Measurements from ENCODE around the gene CTRL.

Gene CTRL

DNA sequence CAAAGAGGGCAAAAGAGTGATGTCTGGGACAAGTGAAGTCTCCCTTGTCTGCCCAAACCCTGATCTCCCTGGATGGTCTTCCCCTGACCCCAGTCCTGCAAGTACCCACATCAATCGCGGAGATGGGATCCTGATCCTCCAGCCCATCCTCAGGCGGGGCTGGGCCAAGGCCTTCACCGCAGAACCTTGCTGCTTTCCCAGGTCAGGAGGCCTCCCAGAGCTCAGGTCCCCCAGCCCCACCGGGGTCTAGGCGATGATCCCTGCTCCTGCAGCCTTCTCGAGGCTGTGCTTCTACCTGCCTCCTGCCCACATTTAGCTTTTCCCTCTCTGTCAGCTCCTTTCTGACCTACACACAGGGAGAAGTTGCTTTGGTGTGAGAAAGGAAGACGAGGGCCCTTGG, 30.5 kb upstream of the CTRL start:
- DNase-seq, result no peak

DNA sequence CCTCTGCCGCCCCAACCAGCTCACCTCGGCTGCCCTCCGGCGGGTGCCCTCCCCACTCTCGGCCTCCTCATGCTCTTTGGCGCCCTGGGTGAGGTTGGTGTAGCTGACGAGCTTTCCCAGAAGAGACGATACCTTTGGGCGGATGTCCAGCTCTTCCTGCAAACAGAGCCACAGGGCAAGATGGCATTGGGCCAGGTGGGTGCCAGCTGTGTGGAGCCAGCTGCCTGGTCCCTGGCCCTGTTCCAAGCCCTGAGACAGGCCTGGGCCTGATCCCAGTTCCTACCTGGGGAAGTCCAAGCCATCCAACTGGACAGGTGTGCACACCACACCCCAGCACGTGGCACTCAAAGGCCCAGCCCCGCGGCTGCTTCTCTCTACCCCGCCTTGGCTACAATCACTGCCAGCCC, 29.9 kb upstream of the CTRL start:
- DNase-seq, result no peak

DNA sequence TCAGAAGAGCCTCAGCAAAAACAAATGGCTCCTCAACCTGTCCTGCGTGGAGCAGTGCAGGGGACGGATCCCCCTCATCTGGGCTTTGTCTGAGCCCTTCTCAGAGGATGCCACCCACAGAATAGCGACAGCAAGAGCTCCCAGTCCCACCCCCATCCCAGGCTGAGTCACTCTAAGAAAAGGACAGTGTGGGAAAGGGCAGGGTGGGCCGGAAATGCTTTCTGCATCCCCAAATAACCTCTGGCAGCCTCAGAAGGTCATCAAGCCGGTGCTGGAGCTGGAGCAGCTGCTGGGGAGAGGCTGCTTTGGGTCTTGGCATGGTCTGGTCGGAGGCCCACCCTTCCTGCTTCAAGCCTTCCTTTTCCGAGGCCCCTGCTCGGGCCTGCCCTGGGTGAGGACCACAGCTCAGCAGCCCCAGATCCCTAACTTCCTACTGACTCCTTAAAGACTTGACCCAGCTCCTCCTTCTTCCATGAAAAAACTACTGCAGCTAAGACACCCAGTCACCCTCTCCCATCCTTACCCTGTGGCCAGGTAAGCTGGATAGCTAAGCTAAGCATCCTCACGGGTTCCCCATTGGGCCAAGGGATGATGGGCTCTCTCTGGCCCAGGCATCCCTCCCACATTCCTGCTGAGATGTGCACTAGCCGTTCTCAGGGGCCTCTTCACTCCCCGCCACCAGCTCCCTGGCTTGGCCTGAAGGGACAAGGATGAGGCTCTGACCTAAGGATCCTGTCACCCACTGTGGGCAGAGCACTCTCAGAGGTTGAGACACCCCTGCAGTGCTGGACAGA, 28.1 kb upstream of the CTRL start:
- DNase-seq, result no peak

DNA sequence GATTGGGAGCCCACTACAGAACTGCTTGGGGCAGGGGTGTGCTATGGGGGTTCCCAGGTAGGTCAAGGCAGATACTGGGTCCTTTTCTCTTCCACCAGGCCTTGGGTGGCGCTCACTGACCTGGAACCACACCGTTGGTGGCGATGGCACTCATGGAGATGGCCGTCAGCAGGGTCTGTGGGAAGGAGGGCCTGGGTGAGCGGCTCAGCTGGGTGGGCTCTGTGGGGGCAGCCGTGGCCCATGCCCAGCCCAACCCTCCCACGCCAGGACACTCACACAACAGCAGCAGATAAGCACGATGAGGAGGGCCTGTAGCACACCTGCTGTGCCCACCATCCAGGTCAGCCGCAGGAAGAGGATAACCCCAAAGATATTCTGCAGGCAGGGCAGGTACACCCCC, 26.0 kb upstream of the CTRL start:
- no peak for DNase-seq

DNA sequence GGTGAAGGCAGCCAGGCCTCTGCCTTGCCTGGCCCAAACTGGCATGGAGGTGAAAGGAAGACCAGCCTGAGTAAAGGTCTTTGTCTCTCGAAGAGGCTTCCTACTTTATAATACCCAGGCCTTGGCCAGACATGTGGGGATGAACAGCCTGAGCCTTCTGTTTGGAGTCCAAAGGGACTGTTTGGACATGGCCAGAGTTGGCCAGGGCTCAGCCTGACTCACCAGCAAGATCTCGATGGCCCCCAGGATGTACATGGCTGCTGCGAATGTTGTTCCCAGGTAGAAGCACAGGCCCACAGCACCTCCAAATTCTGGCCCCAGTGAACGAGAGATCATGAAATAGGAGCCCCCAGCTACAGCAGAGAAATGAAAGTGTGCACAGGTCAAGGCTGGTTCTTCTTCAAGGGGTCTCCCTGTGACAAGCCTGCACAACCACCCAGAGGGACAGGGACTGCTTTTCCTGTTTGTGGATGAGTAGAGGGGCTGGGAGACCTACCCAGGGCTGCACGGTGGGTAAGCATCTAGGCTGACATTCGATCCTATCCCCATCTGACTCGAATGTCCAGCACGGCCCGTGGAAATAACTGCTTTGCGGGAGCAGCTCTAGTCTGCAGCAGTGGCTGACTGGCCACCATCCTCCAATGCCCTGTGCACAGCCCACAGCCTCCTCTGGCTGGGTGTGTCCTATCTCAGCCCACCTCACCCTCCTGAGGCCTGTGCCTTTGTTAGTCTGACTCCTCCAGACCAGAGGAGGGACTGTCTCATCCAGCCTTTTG, 22.9 kb upstream of the CTRL start:
- DNase-seq, result no peak

DNA sequence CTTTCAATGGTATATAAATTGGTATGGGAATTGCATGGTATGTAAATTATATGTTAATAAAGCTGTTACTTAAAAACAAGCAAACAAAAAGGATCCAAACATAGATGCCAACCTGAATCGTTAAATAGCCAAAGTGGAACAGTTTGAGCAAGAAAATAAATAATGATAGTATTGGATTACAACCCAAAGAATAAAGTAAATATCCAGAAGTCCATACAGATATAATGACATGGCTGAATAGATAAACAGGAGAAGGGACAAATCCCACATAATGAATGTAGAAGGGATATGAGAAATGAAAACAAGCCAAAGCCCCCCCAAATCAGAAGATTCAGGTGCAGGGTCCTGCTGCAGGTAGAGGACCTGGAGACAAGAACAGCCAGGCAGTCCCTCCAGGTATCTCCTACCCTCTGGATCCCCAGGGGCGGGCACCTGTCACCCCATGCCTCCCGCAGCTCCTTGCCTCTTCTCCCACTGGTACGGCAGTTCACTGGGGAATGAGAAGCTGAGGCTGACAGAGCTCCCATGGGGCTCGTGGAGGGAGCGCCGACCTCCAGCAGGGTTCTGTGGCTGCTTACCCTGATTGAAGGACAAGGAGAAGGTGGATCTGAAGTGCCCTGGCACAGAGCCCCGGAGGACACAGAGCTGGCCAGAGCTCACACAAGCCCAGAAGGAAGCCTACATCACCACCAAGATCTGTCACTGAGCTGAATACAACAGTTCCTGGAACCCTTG, 22.1 kb upstream of the CTRL start:
- DNase-seq, result no peak

DNA sequence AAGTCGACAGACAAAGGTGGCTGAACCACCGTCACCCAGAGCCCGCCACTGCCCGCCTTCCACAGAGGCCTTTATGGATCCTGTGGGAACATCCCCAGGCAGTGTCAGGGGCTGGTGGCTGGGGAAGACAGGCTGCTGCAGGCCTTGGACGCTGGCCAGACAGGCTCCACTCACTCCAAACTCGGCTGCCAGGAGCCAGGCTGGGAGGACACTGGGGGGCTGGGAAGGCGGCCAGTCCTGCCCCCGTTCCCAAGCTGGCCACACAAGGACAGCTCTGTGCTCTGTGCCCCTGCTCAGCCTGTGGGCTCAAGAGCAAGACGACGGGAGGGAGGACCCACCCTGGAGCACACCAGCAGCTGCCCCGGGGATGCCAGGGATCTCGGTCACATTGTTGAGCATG, 19.8 kb upstream of the CTRL start:
- DNase-seq, result no peak

DNA sequence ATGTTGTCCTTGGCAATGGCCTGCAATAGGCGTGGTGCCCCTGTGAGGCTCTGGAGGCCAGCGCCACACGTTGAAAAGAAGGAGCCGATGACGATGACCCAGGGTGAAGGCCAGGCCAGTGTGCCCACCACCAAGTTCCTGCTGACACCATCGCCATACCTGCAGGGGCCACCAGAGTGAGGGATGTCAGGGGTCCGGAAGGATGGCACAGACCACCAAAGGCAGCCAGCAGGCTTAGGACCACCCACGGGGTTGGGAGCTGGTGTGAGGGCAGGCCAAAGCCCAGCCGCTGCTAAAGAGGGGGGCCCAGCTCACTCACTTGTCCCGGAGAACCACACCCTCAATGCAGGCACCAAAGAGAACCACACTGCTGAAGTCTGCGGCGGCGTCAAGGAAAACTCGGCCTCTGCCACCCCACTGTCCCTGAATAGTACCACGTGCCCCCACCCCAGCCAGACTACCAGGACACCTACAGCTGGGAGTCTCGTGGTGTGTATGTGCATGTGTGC, 18.7 kb upstream of the CTRL start:
- no peak for DNase-seq

DNA sequence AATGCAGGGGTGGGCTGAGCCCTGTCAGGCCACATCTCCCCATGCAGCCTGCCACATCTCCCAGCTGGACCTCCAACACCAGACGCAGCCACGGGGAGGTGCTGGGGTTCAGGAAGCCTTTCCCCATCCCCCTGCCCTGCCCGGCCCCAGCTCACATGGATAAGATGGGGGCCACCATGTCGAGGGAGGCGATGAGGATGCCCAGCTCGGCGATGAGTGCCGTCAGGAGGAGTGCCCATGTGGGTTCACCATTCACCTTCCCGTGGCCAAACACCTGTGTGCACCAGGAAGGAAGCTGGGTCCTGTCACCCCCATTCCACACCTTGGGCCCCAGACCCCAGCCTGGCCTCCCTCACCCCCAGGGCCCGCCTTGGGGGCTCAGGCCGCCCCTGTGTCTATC, 18.0 kb upstream of the CTRL start:
- DNase-seq, result no peak

DNA sequence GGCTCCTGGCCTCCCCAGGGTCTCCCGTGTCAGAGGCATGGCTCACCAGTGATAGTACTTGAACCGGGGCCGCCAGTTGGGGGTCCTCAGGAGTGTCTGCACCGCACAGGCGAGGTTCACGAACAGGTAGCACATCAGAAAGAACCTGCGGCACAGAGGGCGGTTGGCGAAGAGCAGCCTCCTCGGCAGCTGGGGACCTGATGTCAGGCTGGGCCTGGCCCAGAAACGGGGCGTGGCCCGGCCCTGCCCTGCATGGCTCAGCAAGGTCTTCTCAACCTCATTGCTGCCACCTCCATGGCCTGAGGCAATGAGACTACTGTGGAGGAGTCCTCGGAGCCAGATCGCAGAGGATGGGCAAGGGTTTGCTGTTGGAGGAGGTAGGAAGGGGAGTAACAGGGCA, 16.4 kb upstream of the CTRL start:
- DNase-seq, result no peak

DNA sequence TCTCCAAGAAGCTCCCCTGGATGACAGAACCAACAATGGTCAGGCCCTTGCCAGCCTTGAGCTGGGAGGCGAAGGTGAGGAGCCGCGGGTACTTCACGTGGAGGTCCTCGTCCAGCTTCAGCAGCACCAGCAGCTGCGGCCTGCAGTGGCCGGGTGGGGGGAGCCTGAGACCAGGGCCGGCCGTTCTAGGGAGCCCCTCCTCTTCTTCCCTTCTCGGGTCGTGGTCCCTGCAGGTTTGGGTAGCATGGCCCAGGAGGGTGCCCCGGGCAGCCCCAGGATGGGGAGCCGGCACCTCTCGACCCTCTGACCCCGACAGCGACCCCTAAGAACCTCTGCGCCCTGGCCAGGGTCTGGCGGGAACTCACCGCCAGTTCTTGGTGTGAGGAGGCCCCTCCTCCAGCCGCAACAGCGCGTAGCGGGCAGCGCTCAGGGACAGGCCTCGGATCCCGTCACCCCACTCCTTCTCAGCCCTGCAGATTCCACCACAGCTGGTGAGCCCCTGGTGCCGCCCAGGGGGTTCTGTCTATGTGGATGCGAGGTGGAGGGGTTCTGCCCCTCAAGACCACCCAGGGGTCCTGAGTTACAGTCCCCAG, 15.4 kb upstream of the CTRL start:
- DNase-seq, result no peak

DNA sequence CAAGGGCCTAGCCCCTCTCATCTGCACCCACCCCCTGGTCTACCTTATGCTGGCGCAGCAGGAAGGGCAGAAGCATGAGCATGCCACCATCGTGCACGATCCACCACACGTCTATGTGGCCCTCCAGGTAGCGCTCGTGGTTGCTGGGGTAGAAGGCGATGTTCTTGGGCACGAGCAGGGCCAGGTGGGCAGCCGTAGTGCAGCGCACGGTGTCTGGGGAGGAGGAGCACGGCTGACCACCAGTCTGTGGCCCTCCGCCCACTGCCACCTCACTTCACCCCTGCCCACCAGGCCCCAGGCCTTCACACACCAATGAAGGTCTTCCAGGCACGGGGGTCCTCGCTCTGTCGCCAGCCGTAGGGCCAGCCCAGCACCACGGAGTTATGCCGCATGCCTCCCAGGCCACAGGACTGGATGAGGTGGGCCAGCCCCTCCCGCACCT, 14.5 kb upstream of the CTRL start:
- no peak for DNase-seq

DNA sequence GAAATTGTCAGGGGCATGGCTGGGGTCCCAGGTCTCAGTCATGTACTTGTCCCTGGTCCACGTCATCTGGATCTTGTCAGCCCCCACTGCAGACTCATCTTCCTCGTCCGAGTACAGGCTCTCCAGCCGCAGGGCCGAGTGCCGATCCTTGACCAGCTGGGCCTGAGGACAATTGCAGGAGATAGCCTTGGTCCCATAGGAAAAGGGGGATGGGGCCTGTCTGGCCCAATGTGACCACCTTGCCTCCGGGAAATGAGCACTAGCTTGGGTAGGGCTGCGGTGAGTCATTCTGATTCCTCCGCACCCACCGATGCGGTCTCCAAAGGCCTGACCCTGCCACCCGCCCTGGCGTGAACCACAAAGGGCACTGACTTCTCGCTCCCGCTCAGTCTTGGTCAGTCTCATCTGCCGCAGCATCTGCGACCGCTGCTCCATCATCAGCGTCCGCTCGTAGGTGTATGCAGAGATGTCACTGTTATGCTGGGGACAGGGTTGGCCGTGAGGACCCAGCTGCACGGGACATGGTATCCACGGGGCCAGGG, 13.8 kb upstream of the CTRL start:
- no peak for DNase-seq

DNA sequence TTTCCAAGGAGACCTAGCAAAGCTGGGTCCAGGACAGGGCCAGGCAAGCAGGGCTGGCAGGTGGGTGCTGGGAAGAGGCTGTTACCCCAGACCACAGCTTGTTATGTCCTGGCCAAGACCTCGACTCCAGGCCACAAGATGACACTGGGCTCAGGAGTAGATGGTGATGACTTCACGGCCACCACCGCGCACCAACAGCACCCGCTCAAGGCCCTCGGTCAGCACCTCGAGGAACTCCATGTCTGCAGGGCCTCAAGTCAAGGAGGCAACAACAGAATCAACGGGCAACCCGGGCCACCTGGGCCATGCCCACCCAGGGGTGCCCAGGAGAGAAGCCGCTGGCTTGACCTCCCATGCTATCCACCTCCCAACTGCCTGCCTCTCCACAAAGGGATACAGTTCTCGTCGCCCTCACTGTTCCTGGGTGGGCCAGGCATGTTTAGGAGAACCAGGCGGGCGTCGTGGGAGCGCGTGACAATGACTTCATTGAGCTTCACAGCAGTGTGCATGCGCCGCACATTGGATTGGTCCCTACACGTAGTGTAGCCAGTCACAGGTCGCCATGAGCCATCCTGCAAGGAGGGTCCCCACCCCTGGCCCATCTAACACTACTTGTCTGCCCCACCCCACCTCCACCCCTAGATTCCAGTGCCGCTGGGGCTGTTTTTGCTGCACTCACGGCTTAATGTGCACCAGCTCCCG, 13.2 kb upstream of the CTRL start:
- DNase-seq, result no peak

DNA sequence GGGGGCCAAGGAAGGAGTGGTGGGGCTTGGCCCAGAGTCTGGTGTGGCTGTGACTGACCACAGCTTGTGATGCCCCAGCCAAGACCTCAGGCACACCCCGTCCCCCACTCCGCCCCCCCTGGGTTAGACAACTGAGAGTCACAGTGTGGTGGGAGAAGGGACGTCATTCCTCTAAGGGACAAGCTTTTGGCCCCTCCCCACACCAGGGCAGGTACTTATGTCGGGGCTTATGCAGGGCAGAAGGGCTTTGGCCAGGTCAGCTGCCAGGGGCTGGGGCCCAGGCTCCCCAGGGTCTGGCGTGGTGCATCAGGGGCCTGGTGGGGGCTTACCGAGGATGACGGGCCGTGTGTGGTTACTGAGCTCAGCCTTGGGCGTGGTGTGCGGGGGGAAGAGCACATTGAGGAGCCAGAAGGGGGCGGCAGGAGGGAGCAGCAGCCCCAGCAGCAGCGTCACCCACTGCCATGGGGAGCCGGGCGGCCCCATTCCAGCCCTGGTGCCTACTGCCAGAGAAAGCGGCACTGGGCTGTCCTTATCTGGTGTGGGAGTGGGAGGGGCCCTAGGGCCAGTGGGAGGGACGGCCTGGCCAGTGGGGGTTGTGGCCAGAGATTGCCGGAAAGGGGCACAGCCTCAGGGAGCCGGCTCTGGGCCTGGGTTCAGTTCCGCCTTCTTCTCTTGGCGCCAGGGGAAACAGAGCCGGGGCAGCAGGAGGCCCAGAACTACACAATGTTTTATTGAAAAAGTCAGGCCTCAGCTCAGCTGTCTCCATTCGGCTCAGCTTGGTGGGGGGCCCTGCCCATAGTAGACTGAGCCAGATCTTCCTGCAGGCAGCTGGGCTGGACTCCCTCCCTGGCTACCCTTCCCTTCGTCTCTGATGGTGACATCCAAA, 12.2 kb upstream of the CTRL start, which contains the start of gene LCAT:
TSS of gene LCAT (minus strand) at position 502 of the 886 bp plus-strand sequence. CDS start at position 483, 19 bp downstream.
- DNase-seq, result no peak

DNA sequence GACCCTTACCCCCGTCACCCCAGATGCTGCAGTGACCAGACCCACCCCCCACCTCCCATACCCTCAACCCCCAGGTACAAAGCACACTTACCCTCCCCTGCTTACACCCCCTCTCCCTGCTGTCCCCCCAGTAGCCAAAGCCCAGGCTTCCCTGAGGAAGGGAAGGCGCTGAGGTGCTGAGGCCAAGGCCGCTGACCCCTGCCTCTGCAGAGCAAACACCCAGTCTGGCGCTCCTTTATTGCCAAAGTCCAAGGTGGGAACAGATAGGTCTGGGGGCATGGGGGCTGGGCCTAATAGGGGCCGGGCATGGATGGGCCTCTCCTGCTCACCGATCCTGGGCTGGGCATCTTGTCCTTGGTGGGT, 11.6 kb upstream of the CTRL start:
- DNase-seq, result no peak

DNA sequence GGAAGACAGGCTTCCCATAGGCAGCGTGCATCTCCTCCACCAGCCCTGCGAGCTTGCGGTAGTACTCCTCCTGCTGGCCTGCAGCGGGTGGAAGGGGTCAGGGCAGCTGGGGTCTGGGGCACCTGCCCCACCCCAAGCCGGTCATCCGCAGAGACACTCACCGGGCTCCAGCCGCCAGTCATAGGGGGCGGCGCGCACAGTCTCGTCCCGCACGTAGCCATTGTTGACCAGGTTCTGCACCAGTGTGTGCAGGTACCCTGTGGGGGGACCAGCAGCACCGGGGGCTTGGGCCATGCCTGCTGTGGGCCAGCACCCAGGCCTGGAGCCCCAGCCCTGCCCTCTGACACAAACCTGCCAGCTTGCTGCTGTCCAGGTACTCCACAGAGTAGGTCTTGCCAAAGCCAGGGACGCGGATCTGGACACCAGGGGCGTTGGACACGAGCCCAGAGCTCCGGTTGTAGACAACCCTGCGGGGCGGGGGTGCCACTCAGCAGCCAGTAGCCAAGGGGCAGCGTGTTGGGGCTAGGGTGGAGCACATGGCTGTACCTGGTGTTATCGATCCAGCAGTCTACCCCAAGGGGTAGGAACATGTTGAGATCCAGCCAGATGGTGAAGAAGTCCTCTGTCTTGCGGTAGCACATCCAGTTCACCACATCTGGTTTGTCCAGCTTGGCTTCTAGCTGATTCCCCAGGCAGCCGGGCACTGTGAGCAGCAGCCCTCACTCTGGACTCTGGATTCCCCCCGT, 11.0 kb upstream of the CTRL start:
- DNase-seq, result no peak

DNA sequence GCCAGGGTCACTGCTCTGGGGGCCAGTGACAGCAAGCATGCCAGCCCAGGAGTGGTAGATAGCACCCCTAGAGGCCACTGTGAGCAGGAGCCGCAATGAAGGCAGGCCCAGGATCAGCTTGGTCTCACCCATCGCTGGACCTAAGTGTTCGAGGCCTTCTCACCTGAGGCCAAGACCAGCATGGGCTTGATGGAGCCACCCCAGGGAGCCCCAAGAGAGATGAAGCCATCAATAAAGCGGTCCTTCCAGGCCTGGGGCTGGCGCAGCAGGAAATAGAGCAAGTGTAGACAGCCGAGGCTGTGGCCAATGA, 10.5 kb upstream of the CTRL start:
- no peak for DNase-seq

DNA sequence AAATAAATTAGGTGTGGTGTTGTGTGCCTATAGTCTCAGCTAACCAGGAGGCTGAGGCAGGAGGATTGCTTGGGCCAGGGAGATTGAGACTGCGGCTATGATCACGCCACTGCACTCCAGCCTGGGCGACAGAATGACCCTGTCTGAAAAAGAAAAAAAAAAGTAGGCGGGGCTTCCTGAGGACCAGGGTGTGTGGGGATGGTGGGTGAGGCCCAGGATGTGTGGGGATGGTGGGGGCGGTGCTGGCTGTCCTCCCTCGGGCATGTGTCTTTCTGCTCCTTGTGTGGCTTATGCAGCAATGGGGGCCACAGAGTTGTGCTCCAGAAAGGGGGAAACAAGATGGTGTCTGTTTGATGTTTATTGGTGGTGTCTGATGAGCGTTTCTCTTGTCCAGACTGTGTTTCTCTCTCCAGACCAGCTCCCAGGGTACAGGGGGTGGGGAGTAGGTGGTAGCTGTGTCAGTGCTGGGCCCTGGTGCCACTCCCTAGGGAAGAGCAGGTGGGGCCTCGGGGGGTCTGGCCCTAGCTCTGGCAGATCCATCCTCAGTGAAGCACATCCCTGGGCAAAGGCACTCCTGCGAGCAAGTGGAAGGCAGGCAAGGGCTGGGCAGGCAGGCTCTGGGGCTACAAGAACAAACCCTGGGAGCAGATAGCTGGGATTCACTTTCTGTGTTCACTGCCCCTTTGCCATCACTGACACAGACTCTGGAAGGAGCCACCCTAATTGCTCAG, 10.0 kb upstream of the CTRL start:
- DNase-seq, result no peak

All from stimulated activated naive CD4-positive, alpha-beta T cell treated with Interleukin-2 at 50 U/mL for 16 hours (primary cell).